ENCODE results near the gene SCUBE1.

DNA sequence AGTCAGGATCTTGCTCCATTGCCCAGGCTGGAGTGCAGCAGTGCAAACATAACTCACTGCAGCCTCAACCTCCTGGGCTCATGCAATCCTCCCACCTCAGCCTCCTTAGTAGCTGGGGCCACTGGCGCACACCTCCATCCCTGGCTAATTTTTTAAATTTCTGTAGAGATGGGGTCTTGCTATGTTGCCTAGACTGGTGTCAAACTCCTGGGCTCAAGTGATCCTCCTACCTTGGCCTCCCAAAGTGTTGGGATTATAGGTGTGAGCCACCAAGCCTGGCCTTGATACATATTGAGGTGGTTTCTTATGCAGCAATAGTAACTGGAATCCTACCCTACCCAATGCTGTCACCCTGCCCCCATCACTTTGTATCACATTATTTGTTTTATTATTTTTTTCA lies 32.4 kb downstream of the SCUBE1 start:
- TF ChIP-seq EZH2 (IDR thresholded peaks at IDR 0.05; ENCODE audit: insufficient read depth, poor library complexity, severe bottlenecking) (no peak), EZH2phosphoT487 (IDR thresholded peaks at IDR 0.05; ENCODE audit: insufficient read depth, low read depth) (no peak)

Measured in GM23248 (cell line).